Esophagus muscularis mucosa (tissue), 3 donors: Measurements from ENCODE around the gene SEMA5A.

Source experiments
- CTCF ChIP-seq, 3 experiments: fragments of 200-600 bp in 2 of 3; fragments of 450-650 bp in 1 of 3; sonication (generic) in 2 of 3; IDR thresholded peaks; one replicate each; pipeline ENCODE4 v1.5.1; 2017 to 2019; ENCODE audit warnings: antibody characterized with exemption in 3 of 3, mild to moderate bottlenecking in 2 of 3, moderate library complexity in 1 of 3
- POLR2A ChIP-seq: fragments of 450-650 bp; IDR thresholded peaks from one replicate; pipeline ENCODE4 v1.6.1; 2017; ENCODE audit warnings: antibody characterized with exemption, moderate library complexity, mild to moderate bottlenecking, low read depth
- POLR2AphosphoS5 ChIP-seq, 2 donors: sonication (generic); formaldehyde crosslinking; IDR thresholded peaks; one replicate each; pipeline ENCODE4 v1.6.1; 2017; ENCODE audit warnings: antibody characterized with exemption in 2 of 2

- TF ChIP-seq POLR2A (no peak), CTCF (IDR thresholded peaks at IDR 0.05) (peak; percentile 14 to 35 (median 34)), POLR2AphosphoS5 (IDR thresholded peaks at IDR 0.05) (no peak)
Observed at GRCh38 chr5:9207817-9208418, 338.0 kb downstream of the SEMA5A start.
